A673 (cell line): ENCODE measurements around the gene RAP1GAP2. TPM values are rescaled to one million over a fixed set of nuclear protein-coding genes. Genes with fewer than 3 reads are reported as not detected.
"Not testable (repeated sequence)": the region's sequence is repeated elsewhere in the genome, so short reads cannot be mapped to it uniquely, and the experiment has no call there.

ENCODE experiments used
- BruUV-seq: library from RNA; stranded (reverse); fragments of 400-500 nt; replicated peaks from 2 replicates; lab custom pipeline; 2021; lab: Mats Ljungman, UMichigan
- CTCF ChIA-PET: fragments of 300-600 bp; sonication (Branson Sonifier 250); formaldehyde crosslinking; loops from one replicate; lab custom pipeline; 2022; ENCODE audit warnings: antibody characterized with exemption; lab: Charles Lee
- POLR2A ChIA-PET: fragments of 300-600 bp; sonication (Branson Sonifier 250); formaldehyde crosslinking; loops from one replicate; lab custom pipeline; 2022; ENCODE audit warnings: antibody characterized with exemption; ENCODE audit not compliant: low non-redundant PET; lab: Charles Lee
- DNase-seq: peaks from one replicate; pipeline ENCODE4 v3.0.0-alpha.2; 2015; ENCODE audit warnings: low spot score
- H3K27ac ChIP-seq: fragments of 200-600 bp; sonication (generic); 2 replicates; pipeline ENCODE4 v1.5.1; 2016; ENCODE audit warnings: mixed run types, low read depth, mild to moderate bottlenecking, mixed read lengths, antibody characterized with exemption, low read length; ENCODE audit not compliant: poor library complexity, severe bottlenecking
- H3K27me3 ChIP-seq: fragments of 200-600 bp; sonication (generic); replicated peaks from 2 replicates; pipeline ENCODE4 v1.6.1; 2017; ENCODE audit warnings: mixed run types, low read depth, mild to moderate bottlenecking, mixed read lengths, antibody characterized with exemption, low read length; ENCODE audit not compliant: insufficient read depth, poor library complexity
- H3K36me3 ChIP-seq: fragments of 200-600 bp; sonication (generic); 2 replicates; pipeline ENCODE4 v1.6.1; 2016; ENCODE audit warnings: mixed run types, mild to moderate bottlenecking, mixed read lengths, antibody characterized with exemption, low read length; ENCODE audit not compliant: insufficient read depth, poor library complexity, severe bottlenecking
- H3K4me1 ChIP-seq: fragments of 200-600 bp; sonication (generic); 2 replicates; pipeline ENCODE4 v1.6.1; 2017; ENCODE audit warnings: mixed run types, mild to moderate bottlenecking, mixed read lengths, antibody characterized with exemption, low read length; ENCODE audit not compliant: insufficient read depth, poor library complexity, severe bottlenecking
- H3K4me3 ChIP-seq: fragments of 200-600 bp; sonication (generic); 2 replicates; pipeline ENCODE4 v1.5.1; 2016; ENCODE audit warnings: low read depth, mixed run types, mild to moderate bottlenecking, mixed read lengths, low read length; ENCODE audit not compliant: poor library complexity, severe bottlenecking
- H3K9me3 ChIP-seq: fragments of 200-600 bp; sonication (generic); 2 replicates; pipeline ENCODE4 v1.6.1; 2016; ENCODE audit warnings: mixed run types, low read depth, mild to moderate bottlenecking, mixed read lengths, antibody characterized with exemption, low read length; ENCODE audit not compliant: poor library complexity, severe bottlenecking
- CTCF ChIP-seq: fragments of 300-800, 200-600 bp; sonication (generic); conservative IDR thresholded peaks from 2 replicates; pipeline ENCODE4 v1.5.1; 2017; ENCODE audit warnings: low read depth, mild to moderate bottlenecking, antibody characterized with exemption, low read length, moderate library complexity, mixed read lengths
- EZH2 ChIP-seq: fragments of 200-600 bp; sonication (generic); IDR thresholded peaks from 2 replicates; pipeline ENCODE4 v1.6.1; 2017; ENCODE audit warnings: borderline replicate concordance, low read depth, mild to moderate bottlenecking, mixed read lengths, antibody characterized with exemption, low read length; ENCODE audit not compliant: poor library complexity, severe bottlenecking
- intact Hi-C: fragments of 100-400 bp; cut with micrococcal nuclease; formaldehyde crosslinking; loops from one replicate; pipeline ENCODE4 v1.10.0; 2022; ENCODE audit not compliant: unreplicated experiment
- total RNA-seq: library from RNA; stranded (reverse); gene quantifications from 2 replicates; pipeline ENCODE4 v1.2.3, GENCODE V29; 2021

The RAP1GAP2 gene
- total RNA-seq, 1 experiment from 2014 or later: 0.06 TPM

- Histone ChIP-seq H3K4me1 (no peaks in the 10 kb centered on the region), H3K9me3 (no peaks in the 10 kb centered on the region), H3K27ac (no peak overlapping the region), H3K27me3 (peaks cover 13% of the 10 kb centered on the region), H3K36me3 (no peaks in the 10 kb centered on the region), H3K4me3 (no peak overlapping the region)
- intact Hi-C loops: no loop called here
- TF ChIP-seq EZH2: no peak
- TF ChIP-seq CTCF: no peak
- CTCF ChIA-PET: no interaction called here
- POLR2A ChIA-PET: no interaction called here
- no TSS peak for BruUV-seq
- no peak for DNase-seq
These were observed 14.2 kb upstream of the RAP1GAP2 start for GRCh38 chr17:2782055-2782454.

GRCh38 chr17:2783310-2784030, 12.8 kb upstream of the RAP1GAP2 start:
- Histone ChIP-seq H3K4me1 (no peaks in the 10 kb centered on the region), H3K27me3 (peaks cover 5% of the 10 kb centered on the region), H3K9me3 (no peaks in the 10 kb centered on the region), H3K27ac (no peak overlapping the region), H3K36me3 (no peaks in the 10 kb centered on the region), H3K4me3 (no peak overlapping the region)
- BruUV-seq: no TSS peak
- intact Hi-C loops: no loop called here
- CTCF ChIA-PET: interaction anchor here (0.6 kb wide), 1 partner anchor 98 kb away, joined by 6 read pairs; no protein-coding TSS in a partner anchor
- no peak for DNase-seq
- POLR2A ChIA-PET: interaction anchor here (0.6 kb wide), 1 partner anchor 169 kb away, joined by 4 read pairs; no protein-coding TSS in a partner anchor
- no peak for TF ChIP-seq CTCF
- no peak for TF ChIP-seq EZH2

- no peak overlapping the region for H3K27ac ChIP-seq
- CTCF ChIA-PET: no interaction called here
- POLR2A ChIA-PET: no interaction called here
- H3K36me3 ChIP-seq: no peaks in the 10 kb centered on the region
- intact Hi-C loops: no loop called here
- no peaks in the 10 kb centered on the region for H3K27me3 ChIP-seq
- TF ChIP-seq EZH2 (no peak), CTCF (no peak)
- no peak overlapping the region for H3K4me3 ChIP-seq
- no peak for DNase-seq
- no peaks in the 10 kb centered on the region for H3K9me3 ChIP-seq
- BruUV-seq: no TSS peak
- H3K4me1 ChIP-seq: no peaks in the 10 kb centered on the region
These were observed 11.4 kb upstream of the RAP1GAP2 start for GRCh38 chr17:2784864-2785263.

- BruUV-seq, H3K4me1 ChIP-seq, intact Hi-C loops, H3K4me3 ChIP-seq, H3K36me3 ChIP-seq, POLR2A ChIA-PET, H3K27ac ChIP-seq, DNase-seq, H3K9me3 ChIP-seq, H3K27me3 ChIP-seq: not testable (repeated sequence)
- CTCF ChIA-PET: interaction anchor here (0.7 kb wide), 1 partner anchor 75 kb away, joined by 7 read pairs; no protein-coding TSS in a partner anchor
These were observed 10.9 kb upstream of the RAP1GAP2 start for GRCh38 chr17:2785376-2785775.
